ENCODE measurements around the gene DDB1.

GRCh38 chr11:61309141-61309540, 23.8 kb downstream of the DDB1 start:
- no peak for TF ChIP-seq CTCF (conservative IDR thresholded peaks at IDR 0.05)
- TF ChIP-seq ZFX (IDR thresholded peaks at IDR 0.05), result no peak
